ENCODE results near the gene SAG. TPM values are rescaled to one million over a fixed set of nuclear protein-coding genes. Genes with fewer than 3 reads are reported as not detected.

Gene SAG
- total RNA-seq, 4 donors from 2014 or later, result not detected

DNA sequence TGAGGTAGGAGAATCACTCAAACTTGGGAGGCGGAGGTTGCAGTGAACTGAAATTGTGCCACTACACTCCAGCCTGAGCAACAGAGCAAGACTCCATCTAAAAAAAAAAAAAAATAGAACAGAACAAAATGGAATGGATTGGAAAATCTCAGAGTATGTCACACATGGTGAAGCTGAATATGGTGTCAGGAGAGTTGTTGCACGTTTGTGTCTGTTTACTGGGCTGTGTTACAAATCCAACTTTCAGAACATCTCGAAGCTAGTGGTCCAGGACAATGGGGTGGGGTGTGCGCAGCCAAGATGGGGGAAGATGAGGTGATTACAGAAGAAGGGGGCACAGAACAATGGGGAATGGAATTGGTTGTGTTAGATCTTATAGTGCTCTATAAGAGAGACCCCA is 17.6 kb downstream of the SAG start:
- no peak for DNase-seq (ENCODE audit: low spot score in 2 of 2)
- TF ChIP-seq, protein P1, sequence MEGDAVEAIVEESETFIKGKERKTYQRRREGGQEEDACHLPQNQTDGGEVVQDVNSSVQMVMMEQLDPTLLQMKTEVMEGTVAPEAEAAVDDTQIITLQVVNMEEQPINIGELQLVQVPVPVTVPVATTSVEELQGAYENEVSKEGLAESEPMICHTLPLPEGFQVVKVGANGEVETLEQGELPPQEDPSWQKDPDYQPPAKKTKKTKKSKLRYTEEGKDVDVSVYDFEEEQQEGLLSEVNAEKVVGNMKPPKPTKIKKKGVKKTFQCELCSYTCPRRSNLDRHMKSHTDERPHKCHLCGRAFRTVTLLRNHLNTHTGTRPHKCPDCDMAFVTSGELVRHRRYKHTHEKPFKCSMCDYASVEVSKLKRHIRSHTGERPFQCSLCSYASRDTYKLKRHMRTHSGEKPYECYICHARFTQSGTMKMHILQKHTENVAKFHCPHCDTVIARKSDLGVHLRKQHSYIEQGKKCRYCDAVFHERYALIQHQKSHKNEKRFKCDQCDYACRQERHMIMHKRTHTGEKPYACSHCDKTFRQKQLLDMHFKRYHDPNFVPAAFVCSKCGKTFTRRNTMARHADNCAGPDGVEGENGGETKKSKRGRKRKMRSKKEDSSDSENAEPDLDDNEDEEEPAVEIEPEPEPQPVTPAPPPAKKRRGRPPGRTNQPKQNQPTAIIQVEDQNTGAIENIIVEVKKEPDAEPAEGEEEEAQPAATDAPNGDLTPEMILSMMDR (IDR thresholded peaks at IDR 0.05), result no peak
- TF ChIP-seq POLR2A (IDR thresholded peaks at IDR 0.05), result no peak
- 80 to 83% methylated on average over 4 of the region's 4 CpGs for WGBS, 2 donors
- no peak overlapping the region for H3K4me3 ChIP-seq (ENCODE audit: low read depth, poor library complexity, severe bottlenecking)
- intact Hi-C loops (cut with DNase I; ENCODE audit: low total_unique reads), result no loop called here

DNA sequence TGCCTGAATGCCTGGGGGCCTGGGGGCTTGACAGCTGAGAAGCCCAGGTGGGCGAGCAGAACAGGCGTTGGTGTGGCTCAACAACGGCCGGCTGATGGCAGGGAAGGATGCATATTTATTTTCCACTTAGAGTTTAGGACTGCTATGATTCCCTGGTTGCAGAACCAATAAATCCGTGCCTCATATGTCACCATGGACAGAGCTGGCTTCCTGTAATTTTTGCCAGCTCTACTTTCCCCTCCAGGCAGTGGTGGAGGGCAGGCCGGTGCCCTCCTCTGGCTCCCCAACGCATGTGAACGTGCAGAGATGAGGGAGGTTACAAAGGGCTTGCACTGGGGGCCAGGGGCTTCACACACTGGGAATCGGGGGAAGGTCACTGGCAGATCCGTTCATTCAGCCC is 18.2 kb downstream of the SAG start:
- H3K4me3 ChIP-seq (ENCODE audit: low read depth, poor library complexity, severe bottlenecking), result no peak overlapping the region
- no peak for TF ChIP-seq POLR2A (IDR thresholded peaks at IDR 0.05)
- TF ChIP-seq, protein P1 (IDR thresholded peaks at IDR 0.05), result no peak
- DNase-seq (ENCODE audit: low spot score in 2 of 2), result no peak
- intact Hi-C loops (cut with DNase I; ENCODE audit: low total_unique reads), result no loop called here
- WGBS, 2 donors, result 60 to 66% methylated on average over 10 of the region's 10 CpGs

DNA sequence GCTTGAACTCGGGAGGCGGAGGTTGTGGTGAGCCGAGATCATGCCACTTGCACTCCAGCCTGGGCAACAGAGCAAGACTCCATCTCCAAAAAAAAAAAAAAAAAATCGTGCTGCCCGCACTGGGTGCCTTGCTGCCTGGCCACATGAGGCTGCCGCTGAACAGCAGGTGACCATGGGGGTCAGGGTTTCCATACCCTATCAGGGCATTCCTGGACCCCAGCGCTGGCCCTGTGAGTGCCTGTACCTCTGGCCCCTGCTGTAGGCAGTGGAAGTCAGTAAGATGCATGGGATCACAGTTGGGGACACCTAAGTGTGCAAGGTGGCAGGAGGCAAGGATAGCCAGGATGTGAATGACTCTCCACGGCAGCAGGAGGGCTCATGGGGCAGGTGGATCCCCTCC is 18.9 kb downstream of the SAG start:
- DNase-seq (ENCODE audit: low spot score in 2 of 2), result no peak
- intact Hi-C loops (cut with DNase I; ENCODE audit: low total_unique reads), result no loop called here
- no peak overlapping the region for H3K4me3 ChIP-seq (ENCODE audit: low read depth, poor library complexity, severe bottlenecking)
- TF ChIP-seq, protein P1 (IDR thresholded peaks at IDR 0.05), result no peak
- TF ChIP-seq POLR2A (IDR thresholded peaks at IDR 0.05), result no peak
- 92 to 95% methylated on average over 8 of the region's 8 CpGs for WGBS, 2 donors

DNA sequence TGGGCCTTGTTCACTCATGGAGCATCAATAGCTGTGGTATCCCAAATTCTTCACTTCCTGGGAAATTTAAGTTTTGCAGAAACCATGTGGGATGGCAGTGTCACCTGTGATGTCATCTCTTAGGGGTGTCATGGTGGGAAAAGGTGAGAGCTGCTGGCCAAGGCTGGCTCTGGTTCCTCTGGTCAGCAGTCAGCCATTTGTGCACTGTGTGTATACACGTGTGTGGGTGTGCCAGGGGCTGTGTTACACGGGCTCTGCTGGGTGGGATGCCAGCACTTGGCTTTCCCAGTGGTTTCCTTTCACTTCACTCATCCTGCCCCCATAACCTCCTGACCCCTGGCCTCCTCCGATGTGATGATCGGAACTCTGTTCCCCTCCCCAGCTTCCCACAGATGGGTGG is 21.3 kb downstream of the SAG start:
- WGBS, 2 donors, result 64 to 76% methylated on average over 4 of the region's 4 CpGs
- no peak for DNase-seq (ENCODE audit: low spot score in 2 of 2)
- intact Hi-C loops (cut with DNase I; ENCODE audit: low total_unique reads), result no loop called here
- TF ChIP-seq POLR2A (IDR thresholded peaks at IDR 0.05), result no peak
- TF ChIP-seq, protein P1 (IDR thresholded peaks at IDR 0.05), result no peak
- H3K4me3 ChIP-seq (ENCODE audit: low read depth, poor library complexity, severe bottlenecking), result no peak overlapping the region

DNA sequence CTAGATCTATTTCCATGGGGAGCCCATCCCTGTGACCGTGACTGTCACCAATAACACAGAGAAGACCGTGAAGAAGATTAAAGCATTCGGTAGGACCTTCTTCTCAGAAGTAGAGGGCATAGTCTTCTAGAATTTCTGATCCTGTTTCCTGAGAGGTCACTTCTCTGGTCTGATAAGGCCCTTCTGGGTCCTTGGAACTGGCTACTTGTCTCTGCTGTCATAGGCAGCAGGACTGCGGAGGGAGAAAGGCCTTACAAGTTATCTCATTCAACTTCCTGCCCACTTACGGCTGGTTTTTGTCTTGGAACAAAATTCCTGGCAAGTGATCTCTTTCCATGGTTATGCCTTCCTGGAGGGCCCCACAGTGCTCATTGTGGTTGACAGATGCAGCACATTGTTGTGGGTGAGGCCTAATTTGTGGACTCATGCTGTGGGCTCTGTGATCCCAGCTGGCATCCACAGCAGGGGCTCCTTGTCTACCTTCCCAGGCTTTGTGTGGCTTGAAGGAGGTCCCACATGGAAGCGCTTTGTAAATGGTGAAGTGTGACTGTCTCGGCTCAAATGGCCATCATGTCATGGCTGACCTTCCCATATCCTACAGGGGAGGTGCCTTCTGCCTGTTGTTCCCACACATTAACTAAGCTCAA is 22.0 kb downstream of the SAG start:
- no peak for DNase-seq (ENCODE audit: low spot score in 2 of 2)
- intact Hi-C loops (cut with DNase I; ENCODE audit: low total_unique reads), result no loop called here
- H3K4me3 ChIP-seq (ENCODE audit: low read depth, poor library complexity, severe bottlenecking), result no peak overlapping the region
- no peak for TF ChIP-seq POLR2A (IDR thresholded peaks at IDR 0.05)
- TF ChIP-seq, protein P1 (IDR thresholded peaks at IDR 0.05), result no peak
- WGBS, 2 donors, result 73 to 80% methylated on average over 7 of the region's 7 CpGs

DNA sequence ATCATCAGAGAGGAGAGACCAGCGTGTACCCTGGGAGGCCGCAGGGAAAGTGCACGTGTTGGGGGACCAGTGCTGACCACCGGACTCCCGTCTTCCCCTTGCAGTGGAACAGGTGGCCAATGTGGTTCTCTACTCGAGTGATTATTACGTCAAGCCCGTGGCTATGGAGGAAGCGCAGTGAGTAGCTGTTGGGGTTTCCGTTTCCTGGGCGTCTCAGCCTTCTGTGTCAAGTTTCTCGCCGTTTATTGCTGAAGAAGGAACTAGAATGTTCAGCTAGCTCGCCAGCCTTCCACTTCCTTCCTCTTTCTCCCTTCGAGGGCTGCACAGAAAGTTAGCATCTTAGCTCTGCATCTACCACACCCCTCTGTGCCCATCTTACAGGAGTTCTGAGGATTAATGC is 23.9 kb downstream of the SAG start:
- 79 to 82% methylated on average over 15 of the region's 15 CpGs for WGBS, 2 donors
- intact Hi-C loops (cut with DNase I; ENCODE audit: low total_unique reads), result no loop called here
- peak; percentile 77 to 92 for DNase-seq (ENCODE audit: low spot score in 2 of 2)

More for the DNA sequence above, 23.9 kb downstream of the SAG start:
- TF ChIP-seq, protein P1 (IDR thresholded peaks at IDR 0.05), result no peak
- TF ChIP-seq POLR2A (IDR thresholded peaks at IDR 0.05), result no peak
- no peak overlapping the region for H3K4me3 ChIP-seq (ENCODE audit: low read depth, poor library complexity, severe bottlenecking)

Measured in lower leg skin (tissue), 4 donors.